Vagina (tissue), 2 donors: Measurements from ENCODE around the gene STK38L. TPM values are rescaled to one million over a fixed set of nuclear protein-coding genes. Genes with fewer than 3 reads are reported as not detected.

ENCODE experiments used
- DNase-seq, 2 donors: peaks; one replicate each; pipeline ENCODE4 v3.0.0-alpha.2; 2017; ENCODE audit errors: extremely low spot score in 2 of 2
- H3K27ac ChIP-seq: fragments of 200-600 bp; sonication (generic); one replicate; pipeline ENCODE4 v1.5.1; 2019
- H3K27me3 ChIP-seq: fragments of 200-600 bp; sonication (generic); one replicate; pipeline ENCODE4 v1.5.1; 2019
- H3K36me3 ChIP-seq, 2 donors: fragments of 200-600 bp; sonication (generic); one replicate each; pipeline ENCODE4 v1.5.1; 2017 to 2019
- H3K4me1 ChIP-seq: fragments of 200-600 bp; sonication (generic); one replicate; pipeline ENCODE4 v1.5.1; 2019
- H3K4me3 ChIP-seq, 2 donors: fragments of 200-600 bp; sonication (generic); 1 replicate in 1 of 2; 2 replicates in 1 of 2; pipeline ENCODE4 v1.5.1; 2016 to 2019
- H3K9me3 ChIP-seq: fragments of 200-600 bp; sonication (generic); one replicate; pipeline ENCODE4 v1.5.1; 2019
- CTCF ChIP-seq, 3 experiments: fragments of 450-650 bp in 2 of 3; fragments of 200-600 bp in 1 of 3; sonication (generic) in 1 of 3; IDR thresholded peaks; one replicate each; pipeline ENCODE4 v1.5.1; 2017 to 2019; ENCODE audit warnings: antibody characterized with exemption in 3 of 3, mild to moderate bottlenecking in 2 of 3, moderate library complexity in 2 of 3
- POLR2A ChIP-seq, 2 donors: fragments of 450-650 bp; IDR thresholded peaks; one replicate each; pipeline ENCODE4 v1.6.1; 2017; ENCODE audit warnings: antibody characterized with exemption in 2 of 2, mild to moderate bottlenecking in 2 of 2, moderate library complexity in 2 of 2
- POLR2AphosphoS5 ChIP-seq, 2 donors: sonication (generic); formaldehyde crosslinking; IDR thresholded peaks; one replicate each; pipeline ENCODE4 v1.9.0; 2017; ENCODE audit warnings: antibody characterized with exemption in 2 of 2, mild to moderate bottlenecking in 2 of 2, low read depth in 1 of 2; ENCODE audit not compliant: insufficient read depth in 1 of 2
- intact Hi-C: fragments of 100-400 bp; cut with DNase I; formaldehyde crosslinking; loops from one replicate; pipeline ENCODE4 v1.15.1; 2023
- total RNA-seq: library from RNA; depleted of rRNA; stranded (reverse); fragments of >200 nt; gene quantifications from one replicate; pipeline ENCODE4 v1.2.3, GENCODE V29; 2016

STK38L gene
- total RNA-seq, 1 donor from 2014 or later = 52.8 TPM

GRCh38 chr12:27201169-27201568, 42.9 kb upstream of the STK38L start:
- Histone ChIP-seq H3K36me3 (no peaks in the 10 kb centered on the region), H3K27ac (no peak overlapping the region), H3K9me3 (no peaks in the 10 kb centered on the region), H3K4me1 (no peaks in the 10 kb centered on the region), H3K27me3 (no peaks in the 10 kb centered on the region), H3K4me3 (no peak overlapping the region)
- no peak for DNase-seq
- intact Hi-C loops = no loop called here
- TF ChIP-seq POLR2AphosphoS5 (IDR thresholded peaks at IDR 0.05; ENCODE audit: insufficient read depth in 1 of 2, low read depth in 1 of 2) (no peak), POLR2A (IDR thresholded peaks at IDR 0.05) (no peak), CTCF (IDR thresholded peaks at IDR 0.05) (no peak)

- intact Hi-C loops = no loop called here
Measured at GRCh38 chr12:27206801-27207502, 37.1 kb upstream of the STK38L start.

GRCh38 chr12:27207615-27208413, 36.3 kb upstream of the STK38L start:
- Histone ChIP-seq H3K27me3 (no peaks in the 10 kb centered on the region), H3K4me1 (no peaks in the 10 kb centered on the region), H3K4me3 (no peak overlapping the region), H3K27ac (no peak overlapping the region), H3K9me3 (peaks cover 4% of the 10 kb centered on the region), H3K36me3 (no peaks in the 10 kb centered on the region)
- intact Hi-C loops = no loop called here
- no peak for TF ChIP-seq POLR2AphosphoS5 (IDR thresholded peaks at IDR 0.05; ENCODE audit: insufficient read depth in 1 of 2, low read depth in 1 of 2)
- no peak for TF ChIP-seq CTCF (IDR thresholded peaks at IDR 0.05)
- TF ChIP-seq POLR2A (IDR thresholded peaks at IDR 0.05) = no peak
- no peak for DNase-seq

More at GRCh38 chr12:27206801-27207502, 37.1 kb upstream of the STK38L start:
- H3K9me3 ChIP-seq = peaks cover 4% of the 10 kb centered on the region
- DNase-seq = no peak
- H3K27me3 ChIP-seq = no peaks in the 10 kb centered on the region
- TF ChIP-seq POLR2A (IDR thresholded peaks at IDR 0.05) (no peak), POLR2AphosphoS5 (IDR thresholded peaks at IDR 0.05; ENCODE audit: insufficient read depth in 1 of 2, low read depth in 1 of 2) (no peak), CTCF (IDR thresholded peaks at IDR 0.05) (no peak)
- no peak overlapping the region for H3K27ac ChIP-seq
- no peaks in the 10 kb centered on the region for H3K36me3 ChIP-seq
- H3K4me3 ChIP-seq = no peak overlapping the region
- H3K4me1 ChIP-seq = no peaks in the 10 kb centered on the region

- Histone ChIP-seq H3K27me3 (no peaks in the 10 kb centered on the region), H3K36me3 (no peaks in the 10 kb centered on the region), H3K9me3 (peaks cover 4% of the 10 kb centered on the region), H3K4me1 (no peaks in the 10 kb centered on the region), H3K27ac (no peak overlapping the region), H3K4me3 (no peak overlapping the region)
- no peak for DNase-seq
- TF ChIP-seq CTCF (IDR thresholded peaks at IDR 0.05) (no peak), POLR2A (IDR thresholded peaks at IDR 0.05) (no peak), POLR2AphosphoS5 (IDR thresholded peaks at IDR 0.05; ENCODE audit: insufficient read depth in 1 of 2, low read depth in 1 of 2) (no peak)
- intact Hi-C loops = no loop called here
Measured at GRCh38 chr12:27208414-27208750, 35.7 kb upstream of the STK38L start.
